Measurements from ENCODE around the gene GATC.

GATC gene

DNA sequence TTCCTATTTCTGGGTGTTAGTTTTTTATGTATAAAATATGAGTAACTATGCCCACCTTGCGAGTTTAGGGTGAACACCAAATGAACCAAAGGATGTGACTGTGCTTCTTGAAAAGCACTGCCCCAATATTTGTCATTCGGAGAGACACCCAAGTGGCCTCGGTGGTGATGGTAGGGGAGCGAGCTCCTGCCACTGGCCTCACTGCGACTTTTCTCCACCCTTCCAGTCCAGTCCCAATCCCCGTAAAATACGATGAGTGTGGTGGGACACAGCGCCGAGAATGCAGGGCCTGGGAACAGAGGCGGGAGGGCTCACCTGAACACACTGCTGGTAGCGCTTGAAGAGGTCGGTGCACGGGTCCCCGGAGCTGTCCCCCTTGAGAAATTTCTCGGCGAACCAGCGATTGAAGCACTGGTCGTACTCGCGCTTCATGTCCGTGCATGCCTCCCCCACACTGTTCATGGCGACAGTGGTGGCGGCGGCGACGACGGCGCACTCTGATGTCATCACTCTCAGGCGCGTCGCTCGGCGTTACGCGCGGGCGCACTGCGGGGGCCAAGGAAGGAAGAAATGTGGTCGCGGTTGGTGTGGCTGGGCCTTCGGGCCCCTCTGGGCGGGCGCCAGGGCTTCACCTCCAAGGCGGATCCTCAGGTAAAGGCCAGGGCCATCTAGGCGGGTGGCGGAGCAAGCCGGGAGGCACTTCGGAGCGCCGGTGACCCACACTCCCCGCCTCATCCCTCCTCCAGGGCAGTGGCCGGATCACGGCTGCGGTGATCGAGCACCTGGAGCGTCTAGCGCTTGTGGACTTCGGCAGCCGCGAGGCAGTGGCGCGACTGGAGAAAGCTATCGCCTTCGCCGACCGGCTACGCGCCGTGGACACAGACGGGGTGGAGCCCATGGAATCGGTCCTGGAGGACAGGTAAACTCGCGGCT is at the start of gene GATC, which contains the start of gene TRIAP1:
GATC (plus strand) TSS at position 534 of the 933 bp plus-strand sequence; CDS start at position 571, 37 bp downstream.
TRIAP1 (minus strand) TSS at position 474 of the 933 bp plus-strand sequence; CDS start at position 462, 12 bp downstream.
- DNase-seq, result peak; percentile 94

- DNase-seq, result peak; percentile 85
These were observed 48.3 kb upstream of the GATC start for GRCh38 chr12:120397824-120398540.

GRCh38 chr12:120399531-120399930 is 46.7 kb upstream of the GATC start:
- no peak for DNase-seq

- peak; percentile 22 for DNase-seq
These were observed 44.0 kb upstream of the GATC start for GRCh38 chr12:120402217-120402616.

- DNase-seq, result no peak
These were observed 42.4 kb upstream of the GATC start for GRCh38 chr12:120403869-120404268.

- DNase-seq, result peak; percentile 68
These were observed 42.0 kb upstream of the GATC start for GRCh38 chr12:120404271-120404670.

DNA sequence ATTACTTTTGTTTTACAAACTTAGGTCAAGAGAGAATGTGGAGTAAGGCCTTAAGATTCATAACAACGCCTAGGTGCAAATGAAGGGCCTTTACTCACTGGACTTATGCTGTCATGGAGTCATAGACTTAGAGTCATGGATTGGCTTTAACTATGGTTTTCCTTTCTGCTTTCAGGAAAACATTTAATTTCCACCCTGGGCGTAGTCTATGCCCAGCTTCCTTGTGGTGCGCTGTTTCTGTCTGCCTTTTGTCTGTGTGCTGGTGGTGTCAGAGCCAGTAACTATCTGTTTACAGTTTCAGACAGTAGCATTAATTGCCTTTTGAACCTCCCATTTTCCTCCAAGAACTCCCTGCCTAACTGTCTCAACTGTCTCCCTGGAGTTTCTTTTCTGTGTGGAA is 40.2 kb upstream of the GATC start:
- peak; percentile 55 for DNase-seq

DNA sequence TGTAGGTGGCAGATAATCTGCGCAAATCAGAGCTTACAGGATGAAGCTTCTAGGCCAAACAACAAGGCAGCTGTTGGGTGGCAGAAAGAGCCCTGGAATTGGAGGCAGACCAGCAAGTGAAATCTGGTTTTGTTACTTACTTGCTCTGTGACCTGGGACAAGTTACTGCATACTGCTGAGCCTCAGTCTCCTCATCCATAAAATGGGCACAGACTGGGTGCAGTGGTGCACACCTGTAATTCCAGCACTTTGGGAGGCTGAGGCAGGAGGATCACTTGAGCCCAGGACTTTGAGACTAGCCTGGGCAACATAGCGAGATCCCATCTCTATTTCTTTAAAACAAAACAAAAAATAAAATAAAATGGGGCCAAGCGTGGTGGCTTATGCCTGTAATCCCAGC is 39.7 kb upstream of the GATC start:
- no peak for DNase-seq

DNA sequence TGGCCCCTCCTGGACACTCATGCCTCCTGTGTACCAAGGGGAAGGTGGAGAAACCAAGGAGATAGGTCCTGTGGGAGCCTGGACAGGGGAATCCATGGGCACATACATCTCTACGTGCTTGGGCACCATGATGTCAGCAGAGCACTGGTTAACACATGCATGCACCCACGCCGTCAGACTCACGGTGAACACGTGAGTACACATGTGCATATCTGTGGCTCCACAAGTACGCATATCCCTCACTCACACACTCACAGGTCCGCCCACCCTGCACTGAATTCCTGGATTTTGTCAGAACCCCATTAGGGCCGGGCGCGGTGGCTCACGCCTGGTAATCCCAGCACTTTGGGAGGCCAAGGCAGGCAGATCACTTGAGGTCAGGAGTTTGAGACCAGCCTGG is 37.5 kb upstream of the GATC start:
- no peak for DNase-seq

- peak; percentile 42 for DNase-seq
These were observed 33.8 kb upstream of the GATC start for GRCh38 chr12:120412421-120412820.

DNA sequence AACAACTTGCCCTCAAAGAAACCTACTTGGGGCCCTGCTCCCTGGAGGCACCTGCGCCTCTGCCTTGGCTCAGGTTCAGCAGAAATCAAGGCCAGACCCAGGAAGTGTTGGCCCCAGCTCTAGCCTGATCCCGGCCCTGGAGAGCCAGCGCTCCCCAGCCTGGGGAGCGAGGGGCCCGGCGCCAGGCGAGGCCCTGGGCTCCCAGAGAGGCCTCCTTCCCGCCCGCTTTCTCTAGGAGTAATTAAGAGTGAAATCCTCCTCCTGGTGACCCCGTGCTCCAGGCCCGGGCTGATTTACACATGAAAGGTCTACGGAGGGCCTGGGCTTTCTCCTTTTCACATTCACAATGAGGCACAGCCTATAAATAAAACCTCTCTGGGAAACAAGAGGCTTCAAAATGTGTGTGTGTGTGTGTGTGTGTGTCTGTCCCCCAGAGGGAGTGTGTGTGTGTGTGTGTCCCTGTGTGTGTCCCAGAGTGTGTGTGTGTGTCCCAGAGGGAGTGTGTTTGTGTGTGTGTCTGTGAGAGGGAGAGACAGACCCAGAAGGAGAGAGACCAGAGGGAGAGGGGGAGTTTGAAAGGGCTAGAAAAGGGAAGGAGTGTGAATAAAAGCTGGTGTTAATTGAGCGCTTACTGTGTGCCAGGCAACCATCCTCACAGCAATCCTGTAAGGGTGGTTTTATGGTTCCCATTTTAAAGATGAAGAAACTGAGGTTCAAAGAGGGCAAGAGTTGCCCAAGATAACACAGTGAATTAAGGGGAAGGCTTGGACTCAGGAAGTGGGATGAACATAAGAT is 32.1 kb upstream of the GATC start:
- no peak for DNase-seq

- peak; percentile 37 for DNase-seq
These were observed 29.6 kb upstream of the GATC start for GRCh38 chr12:120416490-120417216.

DNA sequence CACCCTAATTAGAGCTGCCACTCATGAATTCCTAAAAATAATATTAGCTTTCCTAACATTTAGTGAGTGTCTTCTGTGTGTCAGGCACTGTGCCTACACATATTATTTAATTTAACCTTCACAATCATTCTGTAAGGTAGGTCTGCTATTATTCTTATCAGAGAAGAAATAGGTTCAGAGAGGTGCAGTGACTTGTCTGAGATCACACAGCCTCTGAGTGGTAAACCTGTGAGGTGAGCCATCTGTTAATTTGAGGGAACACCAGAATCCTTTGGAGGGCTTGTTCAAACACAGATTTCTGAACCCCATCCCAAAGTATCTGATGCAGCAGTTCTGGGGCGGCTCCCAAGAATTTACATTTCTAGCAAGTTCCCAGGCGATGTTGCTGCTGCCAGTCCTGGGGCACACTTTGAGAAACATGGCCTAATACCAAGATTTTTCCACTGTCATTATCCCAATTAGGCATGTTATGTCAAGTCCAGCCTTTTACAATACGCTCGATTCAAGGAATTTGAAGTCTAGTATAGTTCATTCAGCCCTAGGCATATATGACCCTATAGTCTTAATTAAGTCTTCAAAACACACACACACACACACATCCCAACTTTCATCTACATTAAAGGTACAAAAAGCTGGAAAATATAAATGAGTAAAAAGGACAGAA is 28.2 kb upstream of the GATC start:
- no peak for DNase-seq

- peak; percentile 61 for DNase-seq
These were observed 24.5 kb upstream of the GATC start for GRCh38 chr12:120421701-120422100.

GRCh38 chr12:120422892-120423456 is 23.3 kb upstream of the GATC start:
- no peak for DNase-seq

- no peak for DNase-seq
These were observed 20.4 kb upstream of the GATC start for GRCh38 chr12:120425797-120426196.

GRCh38 chr12:120428597-120429229 is 17.5 kb upstream of the GATC start:
- no peak for DNase-seq

DNA sequence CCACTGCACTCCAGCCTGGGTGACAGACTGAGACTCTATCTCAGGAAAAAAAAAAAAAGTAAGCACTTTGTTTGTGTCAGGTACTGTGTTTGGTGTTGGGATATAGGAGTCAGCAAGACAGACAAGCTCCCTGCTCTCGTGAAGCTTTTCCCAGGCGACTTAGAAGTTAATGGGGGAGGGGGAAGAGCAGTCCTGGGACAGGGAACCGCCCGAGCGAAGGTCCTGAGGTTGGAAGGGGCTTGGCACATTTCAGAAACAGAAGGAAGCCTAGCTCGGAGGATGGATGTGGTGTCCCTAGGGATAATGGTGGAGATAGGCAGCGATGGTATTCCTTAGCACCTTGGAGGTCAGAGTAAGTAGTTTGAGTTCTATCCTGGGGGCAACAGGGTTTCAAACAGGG is 16.9 kb upstream of the GATC start:
- DNase-seq, result no peak

DNA sequence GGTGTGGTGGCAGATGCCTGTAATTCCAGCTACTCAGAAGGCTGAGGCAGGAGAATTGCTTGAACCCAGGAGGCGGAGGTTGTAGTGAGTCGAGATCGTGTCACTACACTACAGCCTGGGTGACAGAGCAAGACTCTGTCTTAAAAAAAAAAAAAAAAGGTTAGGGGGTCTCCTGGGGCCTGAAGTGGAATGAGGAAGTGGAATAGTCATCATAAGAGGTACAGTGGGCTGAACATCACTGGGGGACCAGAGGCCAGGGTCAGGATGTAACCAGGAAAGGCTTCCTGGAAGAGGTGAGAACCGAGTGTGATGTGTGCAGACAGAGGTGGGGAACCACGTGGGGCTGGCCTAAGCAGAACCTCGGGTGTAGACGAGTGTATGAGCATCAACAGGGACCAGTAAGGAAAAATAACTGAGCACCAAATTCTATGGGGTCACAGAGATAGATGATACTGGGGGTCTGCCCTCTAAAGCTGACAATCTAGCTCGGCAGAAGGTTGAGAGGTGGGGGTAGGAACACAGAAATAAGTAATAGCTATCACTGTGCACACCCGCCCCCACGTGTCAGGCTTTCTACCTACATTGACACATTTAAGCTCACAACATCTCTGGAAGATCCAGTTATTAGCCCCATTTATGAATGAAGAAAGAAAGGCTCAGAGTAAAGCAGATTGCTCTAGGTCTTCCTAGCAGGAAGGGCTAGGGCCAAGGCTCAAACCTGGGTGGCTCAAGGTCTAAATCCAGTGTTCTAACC is 13.3 kb upstream of the GATC start:
- no peak for DNase-seq
